EL (cell line): Measurements from ENCODE around the gene SNN.

Source experiments
- DNase-seq: peaks from one replicate; pipeline ENCODE4 v3.0.0-alpha.2; 2016

Gene SNN

GRCh38 chr16:11705311-11706025 lies 37.2 kb downstream of the SNN start:
- DNase-seq = no peak

GRCh38 chr16:11706180-11706742 lies 38.0 kb downstream of the SNN start:
- DNase-seq = no peak

GRCh38 chr16:11707679-11708197 lies 39.5 kb downstream of the SNN start:
- DNase-seq = no peak

- peak; percentile 63 for DNase-seq
These were observed 40.2 kb downstream of the SNN start for GRCh38 chr16:11708421-11708820.

GRCh38 chr16:11711662-11712061 lies 43.4 kb downstream of the SNN start:
- DNase-seq = no peak

- DNase-seq = no peak
These were observed 43.9 kb downstream of the SNN start for GRCh38 chr16:11712122-11712521.

- DNase-seq = no peak
These were observed 47.1 kb downstream of the SNN start for GRCh38 chr16:11715246-11715947.

GRCh38 chr16:11716336-11716735 lies 48.1 kb downstream of the SNN start:
- no peak for DNase-seq

- DNase-seq = no peak
These were observed 49.6 kb downstream of the SNN start for GRCh38 chr16:11717811-11718210.

GRCh38 chr16:11719171-11719570 lies 50.9 kb downstream of the SNN start:
- DNase-seq = no peak

- no peak for DNase-seq
These were observed 51.5 kb downstream of the SNN start for GRCh38 chr16:11719762-11720161.

- DNase-seq = no peak
These were observed 53.7 kb downstream of the SNN start for GRCh38 chr16:11721781-11722467.

- no peak for DNase-seq
These were observed 54.2 kb downstream of the SNN start for GRCh38 chr16:11722468-11722808.

- no peak for DNase-seq
These were observed 57.2 kb downstream of the SNN start for GRCh38 chr16:11725457-11725856.

- DNase-seq = no peak
These were observed 57.8 kb downstream of the SNN start for GRCh38 chr16:11726008-11726407.

GRCh38 chr16:11727796-11728543 lies 59.7 kb downstream of the SNN start:
- DNase-seq = no peak
